Sciatic nerve (tissue), 2 donors: ENCODE data around the gene KRTAP1-3. TPM values are rescaled to one million over a fixed set of nuclear protein-coding genes. Genes with fewer than 3 reads are reported as not detected.
"Not testable (repeated sequence)": the region's sequence is repeated elsewhere in the genome, so short reads cannot be mapped to it uniquely, and the experiment has no call there.

Experiments used
- ATAC-seq: fragments of 200-7000 bp; cut with Tn5 transposase; one replicate; pipeline ENCODE4 v1.9.1; 2020; ENCODE audit warnings: mild to moderate bottlenecking, moderate library complexity
- DNase-seq: peaks from one replicate; pipeline ENCODE4 v3.0.0-alpha.2; 2020; ENCODE audit warnings: low spot score
- intact Hi-C: fragments of 100-400 bp; cut with DNase I; formaldehyde crosslinking; loops from one replicate; pipeline ENCODE4 v1.14.2; 2022
- total RNA-seq: library from RNA; stranded (reverse); fragmentation: NEBNext Ultra II Directional; extraction: Animal tissue kit (Norgen Biotek cat#: 25700); gene quantifications from one replicate; pipeline ENCODE4 v1.2.1, GENCODE V29; 2021
- donor health status: DM: no; HTN: no; CAD: no.
- donor health status: DM: no; HTN: no; CAD: no.

KRTAP1-3 gene
- total RNA-seq, 1 donor from 2014 or later, result not detected

DNA sequence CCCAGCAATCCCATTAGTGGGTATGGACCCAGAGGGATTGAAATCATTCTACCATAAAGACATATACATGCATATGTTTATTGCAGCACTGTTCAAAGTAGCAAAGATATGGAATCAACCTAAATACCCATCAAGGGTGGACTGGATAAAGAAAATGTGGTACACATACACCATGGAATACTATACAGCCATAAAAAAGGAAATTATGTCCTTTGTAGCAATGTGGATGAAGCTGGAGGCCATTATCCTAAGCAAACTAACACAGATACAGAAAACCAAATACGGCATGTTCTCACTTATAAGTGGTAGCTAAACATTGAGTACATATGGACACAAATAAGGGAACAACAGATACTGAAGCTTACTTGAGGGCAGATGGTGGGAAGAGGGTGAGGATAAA is 22.9 kb upstream of the KRTAP1-3 start:
- intact Hi-C loops, result no loop called here
- ATAC-seq (no peak), DNase-seq (no peak)

DNA sequence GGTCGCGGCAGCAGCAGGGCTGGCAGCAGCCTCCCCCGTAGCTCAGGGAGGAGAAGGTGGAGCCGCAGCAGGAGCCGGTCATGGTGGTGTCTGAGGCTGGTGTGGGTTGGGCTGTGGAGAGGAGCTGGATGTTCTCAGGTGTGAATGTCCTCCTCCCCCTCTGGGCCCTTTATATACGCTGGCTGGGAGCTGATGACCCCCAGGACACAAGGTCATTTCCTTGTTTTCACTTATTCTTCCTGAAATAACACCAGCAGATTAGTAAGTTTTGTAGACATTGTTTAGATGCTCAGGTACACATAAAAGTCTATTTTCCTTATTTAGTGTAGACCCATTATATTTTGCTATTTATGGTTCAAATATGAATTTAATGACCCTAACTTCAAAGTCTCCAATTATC is 20.5 kb upstream of the KRTAP1-3 start, which contains the start of gene KRTAP2-2:
TSS of gene KRTAP2-2 (minus strand) at position 101 of the 400 bp plus-strand sequence. CDS start at position 82, 19 bp downstream.
- DNase-seq, intact Hi-C loops, ATAC-seq: not testable (repeated sequence)

DNA sequence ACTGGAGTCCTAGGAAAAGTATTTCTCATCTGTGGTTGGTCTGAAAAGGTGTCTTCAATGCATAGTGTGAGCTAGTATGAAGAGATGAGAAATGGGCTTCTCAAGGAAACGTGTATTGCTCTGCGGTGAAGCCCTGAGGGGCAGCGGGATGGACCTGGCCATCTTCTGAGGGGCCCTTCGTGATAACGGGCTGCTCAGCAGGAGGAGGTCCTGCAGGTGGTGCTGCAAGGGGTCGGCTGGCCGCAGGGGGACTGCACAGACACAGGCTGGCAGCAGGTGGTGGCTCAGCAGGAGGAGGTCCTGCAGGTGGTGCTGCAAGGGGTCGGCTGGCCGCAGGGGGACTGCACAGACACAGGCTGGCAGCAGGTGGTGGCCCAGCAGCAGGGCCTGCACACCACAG is 19.9 kb upstream of the KRTAP1-3 start:
- ATAC-seq, DNase-seq, intact Hi-C loops: not testable (repeated sequence)

DNA sequence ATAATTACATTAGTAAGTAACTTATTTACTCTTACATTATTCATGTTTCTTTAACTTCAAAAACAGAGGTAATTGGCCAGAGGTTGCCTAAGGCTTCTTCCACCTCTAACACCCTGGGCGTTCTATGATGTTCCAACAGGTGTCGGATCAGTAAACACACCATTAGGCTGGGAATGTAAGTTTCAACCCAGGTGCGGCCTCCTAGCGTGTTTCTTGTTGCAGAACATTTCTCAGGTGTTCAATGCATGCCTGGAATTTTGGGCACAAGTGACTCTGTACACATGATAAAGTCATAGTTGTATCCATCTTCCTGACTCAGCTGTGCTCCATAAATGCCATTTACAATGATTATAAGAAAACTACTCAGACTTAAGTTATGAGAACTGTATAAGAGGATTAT is 19.4 kb upstream of the KRTAP1-3 start:
- no peak for ATAC-seq
- intact Hi-C loops, result no loop called here
- no peak for DNase-seq

DNA sequence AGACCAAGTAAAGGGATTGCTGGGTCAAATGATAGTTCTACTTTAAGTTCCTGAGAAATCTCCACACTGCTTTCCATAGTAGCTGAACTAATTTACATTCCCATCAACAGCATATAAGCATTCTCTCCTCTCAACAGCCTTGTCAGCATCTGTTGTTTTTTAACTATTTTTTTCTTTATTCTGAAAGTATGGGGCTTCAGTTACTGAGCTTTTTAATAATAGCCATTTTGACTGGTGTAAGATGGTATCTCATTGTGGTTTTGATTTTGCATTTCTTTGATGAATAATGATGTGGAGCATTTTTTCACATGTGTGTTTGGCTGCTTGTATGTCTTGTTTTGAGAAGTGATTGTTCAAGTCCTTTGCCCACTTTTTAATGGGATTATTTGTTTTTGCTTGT is 17.9 kb upstream of the KRTAP1-3 start:
- intact Hi-C loops, result no loop called here
- DNase-seq, result no peak
- ATAC-seq, result no peak

DNA sequence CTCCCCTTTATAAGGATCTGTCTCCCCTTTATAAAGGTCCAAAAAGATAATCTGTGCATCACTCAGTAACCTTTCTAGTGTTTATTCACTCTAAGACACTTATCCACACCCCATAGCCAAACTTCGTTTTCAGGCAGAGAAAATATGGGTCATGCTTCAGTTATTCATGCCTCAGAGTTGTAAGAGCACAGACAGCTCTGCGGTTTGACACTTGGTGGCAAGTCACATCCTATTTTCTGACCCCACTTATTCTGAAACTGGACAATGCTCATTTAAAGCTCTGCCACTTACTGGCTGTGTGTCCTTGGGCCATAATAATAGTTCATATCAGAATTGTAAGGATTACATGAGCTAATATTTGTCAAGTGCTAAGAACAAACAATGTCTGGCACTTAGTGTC is 14.4 kb upstream of the KRTAP1-3 start:
- ATAC-seq (no peak), DNase-seq (no peak)
- intact Hi-C loops, result no loop called here

DNA sequence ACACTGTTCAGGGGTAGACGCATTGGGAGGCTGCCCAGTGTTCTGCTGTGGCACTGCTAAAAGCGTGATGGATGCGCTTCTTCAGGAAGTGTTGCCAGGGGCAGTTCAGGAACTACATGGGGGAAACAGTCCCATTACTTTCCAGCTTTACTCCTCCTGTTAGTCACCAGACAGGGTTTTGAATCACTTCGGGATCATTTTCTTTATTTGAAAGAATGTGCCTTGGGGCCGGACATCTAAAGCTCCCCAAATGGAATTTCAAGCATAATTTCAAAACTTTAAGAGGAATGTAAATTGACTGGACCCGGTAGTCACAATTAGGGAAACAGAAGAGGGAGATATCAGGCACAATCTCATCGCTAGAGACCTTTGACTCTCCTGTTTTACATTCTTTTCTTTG is 13.8 kb upstream of the KRTAP1-3 start:
- DNase-seq (no peak), ATAC-seq (no peak)
- intact Hi-C loops, result no loop called here

DNA sequence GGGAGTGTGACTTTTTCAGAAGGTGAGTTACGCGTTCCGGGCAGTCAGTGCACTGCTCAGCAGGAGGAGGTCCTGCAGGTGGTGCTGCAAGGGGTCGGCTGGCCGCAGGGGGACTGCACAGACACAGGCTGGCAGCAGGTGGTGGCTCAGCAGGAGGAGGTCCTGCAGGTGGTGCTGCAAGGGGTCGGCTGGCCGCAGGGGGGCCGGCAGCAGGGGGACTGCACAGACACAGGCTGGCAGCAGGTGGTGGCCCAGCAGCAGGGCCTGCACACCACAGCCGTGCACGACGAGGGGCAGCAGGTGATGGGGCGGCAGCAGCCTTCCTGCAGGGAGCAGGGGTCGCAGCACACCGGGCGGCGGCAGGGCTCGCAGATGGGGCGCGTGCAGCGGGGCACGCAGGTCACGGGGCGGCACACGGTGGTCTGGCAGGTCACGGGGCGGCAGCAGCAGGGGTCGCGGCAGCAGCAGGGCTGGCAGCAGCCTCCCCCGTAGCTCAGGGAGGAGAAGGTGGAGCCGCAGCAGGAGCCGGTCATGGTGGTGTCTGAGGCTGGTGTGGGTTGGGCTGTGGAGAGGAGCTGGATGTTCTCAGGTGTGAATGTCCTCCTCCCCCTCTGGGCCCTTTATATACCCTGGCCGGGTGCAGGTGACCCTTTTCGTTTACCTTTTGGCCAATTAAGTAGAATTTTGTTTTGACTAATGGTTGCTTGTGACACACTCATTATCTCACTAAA is 12.2 kb upstream of the KRTAP1-3 start, which contains the start of gene KRTAP2-1:
TSS of gene KRTAP2-1 (minus strand) at position 582 of the 731 bp plus-strand sequence. CDS start at position 533, 49 bp downstream.
- intact Hi-C loops, DNase-seq, ATAC-seq: not testable (repeated sequence)

DNA sequence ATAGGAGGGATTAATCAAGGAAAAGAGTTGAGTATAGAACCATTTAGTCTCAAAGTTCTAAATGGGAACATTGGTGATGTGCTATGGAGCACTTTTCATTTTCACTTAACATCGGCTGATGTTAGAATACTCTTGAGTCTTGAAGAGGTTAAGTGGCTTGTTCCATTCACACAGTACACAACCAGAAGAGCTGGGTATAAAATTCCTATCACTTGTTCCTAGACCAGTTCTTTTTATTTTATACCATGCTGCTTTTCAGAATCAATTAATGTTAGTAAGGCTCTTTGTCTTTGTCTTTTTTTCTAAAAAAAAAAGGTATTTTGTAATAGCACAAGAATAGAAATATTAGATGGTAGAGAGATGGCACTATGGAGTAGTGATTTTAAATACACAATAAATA is 8.3 kb upstream of the KRTAP1-3 start:
- intact Hi-C loops, result no loop called here
- DNase-seq (no peak), ATAC-seq (no peak)

DNA sequence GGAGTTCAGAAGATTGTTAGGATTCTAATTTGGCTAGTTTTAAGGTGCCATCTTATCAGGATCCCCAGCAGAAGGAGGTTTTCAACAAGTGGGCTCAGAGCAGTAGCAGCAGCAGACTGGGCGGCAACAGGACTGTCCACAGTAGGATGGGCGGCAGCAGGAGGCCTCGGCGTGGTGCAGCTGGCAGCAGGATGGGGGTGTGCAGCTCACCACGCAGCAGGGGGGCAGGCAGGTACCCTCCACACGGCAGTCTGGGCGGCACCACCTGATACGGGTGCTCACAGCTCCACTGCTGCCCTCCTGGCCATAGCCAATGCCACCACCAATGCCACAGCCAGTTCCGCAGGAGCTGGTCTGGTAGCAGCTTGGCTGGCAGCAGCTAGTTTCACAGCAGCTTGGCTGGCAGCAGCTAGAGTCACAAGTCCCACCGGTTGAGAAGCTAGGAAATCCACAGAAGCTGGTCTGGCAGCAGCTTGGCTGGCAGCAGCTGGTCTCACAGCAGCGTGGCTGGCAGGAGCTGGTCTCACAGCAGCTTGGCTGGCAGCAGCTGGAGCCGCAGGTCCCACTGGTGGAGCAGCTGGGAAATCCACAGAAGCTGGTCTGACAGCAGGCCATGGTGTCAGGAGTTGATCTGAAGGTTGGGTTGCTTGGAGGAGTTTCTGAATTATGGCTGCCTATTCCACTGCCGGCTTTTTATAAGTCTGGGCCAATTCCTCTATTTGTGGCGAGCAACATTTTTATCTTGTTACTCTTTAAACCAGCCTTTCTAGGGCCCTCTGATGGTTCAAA is 6.3 kb upstream of the KRTAP1-3 start, which contains the start of gene KRTAP1-1:
TSS of gene KRTAP1-1 (minus strand) at position 668 of the 789 bp plus-strand sequence. CDS start at position 615, 53 bp downstream.
- ATAC-seq, intact Hi-C loops, DNase-seq: not testable (repeated sequence)

DNA sequence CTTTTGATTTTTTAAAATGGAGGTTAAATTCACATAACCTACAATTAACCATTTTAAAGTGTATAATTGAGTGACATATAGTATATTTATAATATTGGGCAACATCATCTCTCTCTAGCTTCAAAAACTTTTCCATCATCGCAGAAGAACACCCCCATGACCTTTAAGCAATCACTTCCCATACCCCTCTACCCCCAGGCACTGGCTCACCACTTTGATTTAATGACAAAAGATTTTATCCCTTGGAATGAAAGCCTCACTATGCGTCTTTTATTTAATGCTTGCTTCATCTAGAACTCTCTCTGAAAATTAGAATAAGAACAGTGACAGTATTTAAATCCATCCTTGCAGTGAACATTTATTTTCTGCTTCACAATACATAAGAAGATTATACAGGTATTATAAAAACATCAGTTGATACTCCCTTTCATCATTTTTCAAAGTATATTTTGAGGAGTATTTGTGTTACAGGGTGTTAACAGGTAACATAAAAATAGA is 3.2 kb upstream of the KRTAP1-3 start:
- ATAC-seq (no peak), DNase-seq (no peak)
- intact Hi-C loops, result no loop called here

DNA sequence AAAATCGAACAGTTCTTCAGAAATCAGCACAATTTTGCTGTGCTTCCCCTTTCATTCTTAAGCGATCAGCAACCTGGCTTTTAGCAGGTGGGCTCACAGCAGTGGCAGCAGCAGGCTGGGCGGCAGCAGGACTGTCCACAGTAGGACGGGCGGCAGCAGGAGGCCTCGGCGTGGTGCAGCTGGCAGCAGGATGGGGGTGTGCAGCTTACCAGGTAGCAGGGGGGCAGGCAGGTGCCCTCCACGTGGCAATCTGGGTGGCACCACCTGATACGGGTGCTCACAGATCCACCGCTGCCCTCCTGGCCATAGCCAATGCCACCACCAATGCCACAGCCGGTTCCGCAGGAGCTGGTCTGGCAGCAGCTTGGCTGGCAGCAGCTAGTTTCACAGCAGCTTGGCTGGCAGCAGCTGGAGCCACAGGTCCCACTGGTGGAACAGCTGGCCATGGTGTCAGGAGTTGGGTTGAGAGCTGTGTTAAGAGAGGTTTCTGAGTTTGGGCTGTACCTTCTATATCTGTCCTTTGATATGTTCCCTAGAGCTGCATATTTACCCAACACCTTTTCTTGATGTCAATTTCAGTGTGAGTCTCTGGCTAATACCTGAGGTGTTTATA is 4.9 kb downstream of the KRTAP1-3 start, which contains the start of gene KRTAP1-4:
TSS of gene KRTAP1-4 (minus strand) at position 563 of the 613 bp plus-strand sequence. CDS start at position 446, 117 bp downstream.
- no peak for ATAC-seq
- intact Hi-C loops, result no loop called here
- no peak for DNase-seq

DNA sequence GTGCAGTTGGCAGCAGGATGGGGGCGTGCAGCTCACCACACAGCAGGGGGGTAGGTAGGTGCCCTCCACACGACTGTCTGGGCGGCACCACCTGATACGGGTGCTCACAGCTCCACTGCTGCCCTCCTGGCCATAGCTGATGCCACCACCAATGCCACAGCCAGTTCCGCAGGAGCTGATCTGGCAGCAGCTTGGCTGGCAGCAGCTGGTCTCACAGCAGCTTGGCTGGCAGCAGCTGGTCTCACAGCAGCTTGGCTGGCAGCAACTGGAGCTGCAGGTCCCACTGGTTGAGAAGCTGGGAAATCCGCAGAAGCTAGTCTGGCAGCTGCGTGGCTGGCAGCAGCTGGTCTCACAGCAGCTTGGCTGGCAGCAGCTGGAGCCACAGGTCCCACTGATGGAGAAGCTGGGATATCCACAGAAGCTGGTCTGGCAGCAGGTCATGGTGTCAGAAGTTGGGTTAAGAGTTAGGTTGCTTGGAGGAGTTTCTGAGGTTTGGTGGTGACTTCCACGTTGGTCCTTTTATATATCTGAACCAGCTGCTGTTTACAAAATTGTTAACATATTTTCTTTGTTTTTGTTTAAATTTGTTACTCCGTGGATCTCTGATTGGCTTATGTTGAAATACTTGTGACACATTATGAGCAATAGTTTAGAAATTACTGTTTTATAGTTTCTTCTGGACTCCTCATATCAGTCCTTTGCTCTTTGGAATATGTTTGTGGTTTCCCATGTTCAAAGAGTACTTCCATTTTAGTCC is 7.8 kb downstream of the KRTAP1-3 start, which contains the start of gene KRTAP1-5:
TSS of gene KRTAP1-5 (minus strand) at position 494 of the 757 bp plus-strand sequence. CDS start at position 441, 53 bp downstream.
- DNase-seq (no peak), ATAC-seq (no peak)
- intact Hi-C loops, result no loop called here

DNA sequence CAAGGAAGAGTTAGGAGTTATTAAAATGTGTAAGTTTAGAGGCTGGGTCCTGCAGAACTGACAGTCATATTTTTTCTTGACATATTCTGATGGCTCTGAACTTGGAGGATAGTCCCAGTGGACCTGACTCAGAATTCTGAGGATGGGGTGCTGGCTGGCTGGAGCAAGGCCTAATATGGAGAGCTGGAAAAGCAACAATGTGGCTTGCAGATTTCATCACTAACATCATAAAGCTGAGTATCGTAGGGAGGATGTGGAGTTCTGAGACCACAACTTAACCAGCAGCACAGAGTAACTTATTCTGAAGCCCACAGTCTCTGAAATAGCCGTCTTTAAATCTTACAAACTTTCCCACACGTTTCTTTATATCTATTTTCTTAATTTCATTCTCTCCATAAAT is 10.0 kb downstream of the KRTAP1-3 start:
- no peak for DNase-seq
- ATAC-seq, result no peak
- intact Hi-C loops, result no loop called here

DNA sequence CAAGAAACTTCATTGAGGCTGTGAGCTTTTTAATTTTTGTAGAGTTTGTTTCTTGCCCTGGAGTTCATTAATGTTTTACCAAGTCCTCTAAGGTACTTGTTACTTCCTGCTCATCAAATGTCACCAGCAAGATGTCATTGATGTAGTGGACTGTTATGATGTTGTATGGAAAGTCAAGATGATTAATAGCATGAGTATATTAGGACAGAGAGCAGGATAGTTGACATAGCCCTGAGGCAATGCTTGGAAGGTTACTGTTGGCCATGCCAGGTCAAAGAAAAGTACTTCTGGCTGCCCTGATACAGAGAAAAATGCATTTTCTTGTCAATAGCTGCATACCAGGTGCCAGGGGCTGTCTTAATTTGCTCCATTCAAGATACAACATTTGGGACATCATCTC is 14.3 kb downstream of the KRTAP1-3 start:
- DNase-seq (no peak), ATAC-seq (no peak)
- intact Hi-C loops, result no loop called here

DNA sequence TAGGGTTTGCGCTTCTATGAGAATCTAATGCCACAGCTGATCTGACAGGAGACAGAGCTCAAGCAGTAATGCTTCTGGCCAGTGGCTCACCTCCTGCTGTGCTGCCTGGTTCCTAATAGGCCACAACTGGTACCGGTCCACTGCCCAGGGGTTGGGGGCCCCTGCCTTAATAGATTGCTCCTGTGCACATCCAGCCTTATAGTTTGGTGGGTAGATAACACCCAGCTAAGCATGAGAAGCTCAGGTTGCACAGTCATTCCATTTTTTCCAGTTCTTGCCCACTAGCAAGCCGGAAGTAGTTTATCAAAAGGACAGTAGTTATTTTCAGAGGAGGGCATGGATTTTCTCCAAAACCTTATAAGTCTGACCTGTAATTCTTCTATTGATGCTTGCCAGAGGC is 15.3 kb downstream of the KRTAP1-3 start:
- ATAC-seq (no peak), DNase-seq (no peak)
- intact Hi-C loops, result no loop called here

DNA sequence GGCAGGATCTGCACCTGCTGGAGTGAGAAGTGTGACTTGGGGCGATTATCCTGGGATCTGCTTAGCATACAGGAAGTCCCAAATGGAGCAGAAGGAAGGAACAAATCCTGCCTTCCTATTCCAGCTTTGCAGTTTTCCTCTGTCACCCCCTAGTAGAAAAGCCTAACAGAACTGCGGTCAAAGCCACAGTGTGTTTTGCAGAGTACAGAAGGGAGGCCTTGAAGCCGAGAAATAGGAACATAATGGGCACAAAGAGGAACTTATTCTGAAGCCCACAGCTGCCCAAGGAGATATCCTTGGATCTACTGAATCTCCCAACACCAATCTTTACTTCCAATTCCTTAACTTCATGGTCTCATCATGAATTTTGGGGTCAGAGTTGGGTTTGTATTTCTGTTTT is 16.1 kb downstream of the KRTAP1-3 start:
- no peak for ATAC-seq
- DNase-seq, result no peak
- intact Hi-C loops, result no loop called here

DNA sequence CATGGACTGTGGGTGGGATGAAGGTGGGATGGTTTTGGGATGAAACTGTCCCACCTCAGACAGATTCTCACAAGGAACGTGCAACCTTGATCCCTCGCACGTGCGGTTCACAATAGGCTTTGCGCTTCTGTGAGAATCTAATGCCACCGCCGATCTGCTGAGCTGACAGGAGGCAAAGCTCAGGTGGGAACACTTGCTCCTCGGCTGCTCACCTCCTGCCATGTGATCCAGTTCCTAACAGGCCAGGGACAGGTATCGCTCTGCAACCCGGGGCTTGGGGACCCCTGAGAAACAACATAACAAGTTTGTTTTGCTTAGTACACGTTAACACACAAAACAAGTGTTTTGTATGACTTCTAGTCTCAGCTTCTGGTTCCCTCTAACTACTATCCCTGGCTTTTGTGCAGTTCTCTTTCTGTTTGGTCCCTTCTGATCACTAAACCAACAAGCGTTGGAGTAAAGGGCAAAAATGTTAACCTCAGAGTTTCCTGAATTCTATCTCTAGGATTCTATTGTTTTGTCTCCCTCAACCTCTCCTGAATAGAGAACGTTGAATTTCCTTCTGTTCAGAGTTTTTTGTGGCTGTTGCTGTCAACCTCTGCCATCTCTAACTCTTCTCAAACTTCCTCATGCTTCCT is 18.0 kb downstream of the KRTAP1-3 start:
- ATAC-seq (no peak), DNase-seq (no peak)
- intact Hi-C loops, result no loop called here
